Subcutaneous abdominal adipose tissue (tissue), 5 donors: ENCODE data around the gene NDFIP1.
"Not testable (repeated sequence)": the region's sequence is repeated elsewhere in the genome, so short reads cannot be mapped to it uniquely, and the experiment has no call there.

Experiments
- H3K27ac ChIP-seq: one replicate; pipeline ENCODE4 v1.7.0; 2013; ENCODE audit warnings: low read depth, mild to moderate bottlenecking, inconsistent platforms, low read length, moderate library complexity
- H3K27me3 ChIP-seq, 5 donors: one replicate each; pipeline ENCODE4 v1.7.0; 2013; ENCODE audit warnings: low read length in 5 of 5, inconsistent platforms in 1 of 5; ENCODE audit not compliant: control insufficient read depth in 5 of 5, insufficient read depth in 4 of 5
- H3K36me3 ChIP-seq, 5 donors: one replicate each; pipeline ENCODE4 v1.7.0; 2013; ENCODE audit warnings: low read length in 5 of 5; ENCODE audit not compliant: control insufficient read depth in 5 of 5, insufficient read depth in 5 of 5
- H3K4me1 ChIP-seq, 5 donors: one replicate each; pipeline ENCODE4 v1.7.0; 2013; ENCODE audit warnings: low read length in 5 of 5, mild to moderate bottlenecking in 3 of 5, moderate library complexity in 1 of 5; ENCODE audit not compliant: control insufficient read depth in 5 of 5, insufficient read depth in 5 of 5
- H3K4me3 ChIP-seq, 5 donors: one replicate each; pipeline ENCODE4 v1.7.0; 2013; ENCODE audit warnings: low read length in 5 of 5, low read depth in 1 of 5
- H3K9ac ChIP-seq, 5 donors: one replicate each; pipeline ENCODE4 v1.7.0; 2013; ENCODE audit warnings: low read length in 5 of 5, mild to moderate bottlenecking in 4 of 5, moderate library complexity in 3 of 5
- H3K9me3 ChIP-seq, 5 donors: one replicate each; pipeline ENCODE4 v1.7.0; 2013; ENCODE audit warnings: low read length in 5 of 5; ENCODE audit not compliant: control insufficient read depth in 5 of 5
- donor health status: healthy.
- donor health status: healthy.
- donor health status: healthy.
- donor health status: healthy.
- donor health status: healthy.

Gene NDFIP1

GRCh38 chr5:142151436-142152383 is 43.1 kb downstream of the NDFIP1 start:
- Histone ChIP-seq H3K27me3 (no peaks in the 10 kb centered on the region), H3K9ac (no peak overlapping the region), H3K4me1 (peaks cover 0 to 3% (median 0%) of the 10 kb centered on the region in 5 donors), H3K27ac (no peak overlapping the region), H3K9me3 (no peaks in the 10 kb centered on the region), H3K36me3 (peaks cover 23 to 50% (median 33%) of the 10 kb centered on the region in 5 donors), H3K4me3 (no peak overlapping the region)

- no peak overlapping the region for H3K27ac ChIP-seq
- H3K27me3 ChIP-seq: no peaks in the 10 kb centered on the region
- no peaks in the 10 kb centered on the region for H3K9me3 ChIP-seq
- no peak overlapping the region for H3K4me3 ChIP-seq
- peaks cover 18 to 43% (median 27%) of the 10 kb centered on the region in 5 donors for H3K36me3 ChIP-seq
- peaks cover 0 to 9% (median 4%) of the 10 kb centered on the region in 5 donors for H3K4me1 ChIP-seq
- H3K9ac ChIP-seq: no peak overlapping the region
Measured at GRCh38 chr5:142152384-142152732, 43.8 kb downstream of the NDFIP1 start.

- H3K36me3 ChIP-seq: peaks cover 8 to 36% (median 16%) of the 10 kb centered on the region in 5 donors
- peaks cover 0 to 11% (median 5%) of the 10 kb centered on the region in 5 donors for H3K4me1 ChIP-seq
- H3K27me3 ChIP-seq: no peaks in the 10 kb centered on the region
- no peak overlapping the region for H3K4me3 ChIP-seq
- no peaks in the 10 kb centered on the region for H3K9me3 ChIP-seq
- no peak overlapping the region for H3K9ac ChIP-seq
- no peak overlapping the region for H3K27ac ChIP-seq
Measured at GRCh38 chr5:142153674-142154448, 45.3 kb downstream of the NDFIP1 start.

GRCh38 chr5:142154449-142154841 is 45.9 kb downstream of the NDFIP1 start:
- H3K4me1 ChIP-seq: peaks cover 0 to 11% (median 5%) of the 10 kb centered on the region in 5 donors
- H3K27me3 ChIP-seq, H3K27ac ChIP-seq, H3K9me3 ChIP-seq, H3K4me3 ChIP-seq, H3K9ac ChIP-seq: not testable (repeated sequence)
- H3K36me3 ChIP-seq: peaks cover 8 to 30% (median 16%) of the 10 kb centered on the region in 5 donors

- no peak overlapping the region for H3K27ac ChIP-seq
- H3K9me3 ChIP-seq: no peaks in the 10 kb centered on the region
- H3K4me3 ChIP-seq: no peak overlapping the region
- H3K4me1 ChIP-seq: peaks cover 0 to 11% (median 5%) of the 10 kb centered on the region in 5 donors
- H3K36me3 ChIP-seq: peaks cover 2 to 16% (median 9%) of the 10 kb centered on the region in 5 donors
- H3K9ac ChIP-seq: no peak overlapping the region
- H3K27me3 ChIP-seq: no peaks in the 10 kb centered on the region
Measured at GRCh38 chr5:142156839-142157463, 48.4 kb downstream of the NDFIP1 start.

GRCh38 chr5:142159354-142159753 is 50.8 kb downstream of the NDFIP1 start:
- no peaks in the 10 kb centered on the region for H3K27me3 ChIP-seq
- H3K4me1 ChIP-seq: peaks cover 0 to 11% (median 5%) of the 10 kb centered on the region in 5 donors
- no peak overlapping the region for H3K27ac ChIP-seq
- H3K4me3 ChIP-seq: no peak overlapping the region
- H3K9me3 ChIP-seq: no peaks in the 10 kb centered on the region
- H3K36me3 ChIP-seq: peaks cover 0 to 8% (median 4%) of the 10 kb centered on the region in 5 donors
- H3K9ac ChIP-seq: no peak overlapping the region

GRCh38 chr5:142164315-142164714 is 55.7 kb downstream of the NDFIP1 start:
- Histone ChIP-seq H3K27ac (no peak overlapping the region), H3K27me3 (no peaks in the 10 kb centered on the region), H3K9me3 (no peaks in the 10 kb centered on the region), H3K9ac (no peak overlapping the region), H3K36me3 (peaks cover 0 to 2% (median 0%) of the 10 kb centered on the region in 5 donors), H3K4me3 (no peak overlapping the region), H3K4me1 (peaks cover 0 to 1% (median 0%) of the 10 kb centered on the region in 5 donors)

GRCh38 chr5:142166754-142167153 is 58.2 kb downstream of the NDFIP1 start:
- Histone ChIP-seq H3K9ac (no peak overlapping the region), H3K9me3 (no peaks in the 10 kb centered on the region), H3K27ac (no peak overlapping the region), H3K4me3 (no peak overlapping the region), H3K27me3 (no peaks in the 10 kb centered on the region), H3K36me3 (peaks cover 0 to 2% (median 0%) of the 10 kb centered on the region in 5 donors), H3K4me1 (peaks cover 0 to 5% (median 0%) of the 10 kb centered on the region in 5 donors)

- peaks cover 0 to 5% (median 0%) of the 10 kb centered on the region in 5 donors for H3K4me1 ChIP-seq
- no peaks in the 10 kb centered on the region for H3K36me3 ChIP-seq
- H3K9ac ChIP-seq: no peak overlapping the region
- no peaks in the 10 kb centered on the region for H3K9me3 ChIP-seq
- H3K27ac ChIP-seq: no peak overlapping the region
- H3K27me3 ChIP-seq: no peaks in the 10 kb centered on the region
- H3K4me3 ChIP-seq: no peak overlapping the region
Measured at GRCh38 chr5:142167458-142167857, 58.9 kb downstream of the NDFIP1 start.
